ENCODE measurements around the gene AAMDC.

GRCh38 chr11:77833302-77833701 lies 12.4 kb downstream of the AAMDC start:
- TF ChIP-seq CTCF (tag by site-specific recombination; IDR thresholded peaks at IDR 0.05) (no peak), ZNF274 (IDR thresholded peaks at IDR 0.05; ENCODE audit: low read length) (no peak), ZNF274 (tag by site-specific recombination; IDR thresholded peaks at IDR 0.05; ENCODE audit: borderline replicate concordance) (no peak), ZNF530 (tag by site-specific recombination; IDR thresholded peaks at IDR 0.05; ENCODE audit: low read depth) (no peak), SP3 (tag by site-specific recombination; IDR thresholded peaks at IDR 0.05) (no peak), TCF7L2 (IDR thresholded peaks at IDR 0.05; ENCODE audit: borderline replicate concordance, low read depth, low read length) (no peak), GLIS2 (tag by site-specific recombination; IDR thresholded peaks at IDR 0.05) (no peak), ZFHX2 (tag by site-specific recombination; conservative IDR thresholded peaks at IDR 0.05) (no peak), ZBTB1 (tag by site-specific recombination; IDR thresholded peaks at IDR 0.05) (no peak), ZNF214 (tag by site-specific recombination; IDR thresholded peaks at IDR 0.05; ENCODE audit: borderline replicate concordance) (no peak), INSM2 (tag by site-specific recombination; IDR thresholded peaks at IDR 0.05) (no peak), ZNF777 (tag by site-specific recombination; IDR thresholded peaks at IDR 0.05; ENCODE audit: borderline replicate concordance) (no peak), REST (tag by site-specific recombination; IDR thresholded peaks at IDR 0.05) (no peak), TSHZ1 (tag by site-specific recombination; IDR thresholded peaks at IDR 0.05; ENCODE audit: borderline replicate concordance) (no peak)
